GM12875 (cell line): Measurements from ENCODE around the gene RNGTT.
A peak's percentile ranks its signal among the peaks of the same experiment; 100 is the strongest.

ENCODE experiments used
- H3K4me3 ChIP-seq: one replicate; pipeline ENCODE4 v1.5.1; 2011; ENCODE audit warnings: low read depth, low read length, control low read depth
- CTCF ChIP-seq: IDR thresholded peaks from 2 replicates; pipeline ENCODE4 v1.5.1; 2011; ENCODE audit warnings: low read depth, mild to moderate bottlenecking, control low read depth, inconsistent platforms, low read length, moderate library complexity, borderline replicate concordance; ENCODE audit not compliant: insufficient read depth

The RNGTT gene

GRCh38 chr6:88871498-88871897 lies 91.9 kb downstream of the RNGTT start:
- TF ChIP-seq CTCF = no peak
- H3K4me3 ChIP-seq = no peak overlapping the region

- TF ChIP-seq CTCF = peak; percentile 15; the same call in 1 of the 2 replicates
- no peak overlapping the region for H3K4me3 ChIP-seq
Measured at GRCh38 chr6:88870717-88871330, 92.6 kb downstream of the RNGTT start.

GRCh38 chr6:88869263-88870020 lies 94.0 kb downstream of the RNGTT start:
- H3K4me3 ChIP-seq = no peak overlapping the region
- no peak for TF ChIP-seq CTCF

GRCh38 chr6:88867841-88868731 lies 95.3 kb downstream of the RNGTT start:
- no peak overlapping the region for H3K4me3 ChIP-seq
- TF ChIP-seq CTCF = no peak

GRCh38 chr6:88866856-88867255 lies 96.6 kb downstream of the RNGTT start:
- no peak for TF ChIP-seq CTCF
- no peak overlapping the region for H3K4me3 ChIP-seq

GRCh38 chr6:88865275-88865674 lies 98.1 kb downstream of the RNGTT start:
- no peak for TF ChIP-seq CTCF
- H3K4me3 ChIP-seq = no peak overlapping the region
